GM19372 (cell line): ENCODE results near the gene ZFAND5.

ENCODE experiments used
- ATAC-seq: cut with Tn5 transposase; IDR thresholded peaks from one replicate; pipeline ENCODE4 v1.9.1; 2021; ENCODE audit warnings: mild to moderate bottlenecking, low read depth, moderate library complexity; ENCODE audit not compliant: unreplicated experiment

ZFAND5 gene

GRCh38 chr9:72364679-72365524, at the start of gene ZFAND5:
TSS of gene ZFAND5 (minus strand) at chr9:72365208. CDS start at chr9:72360778, 4,430 bp downstream.
- ATAC-seq, result peak; percentile 73

- no peak for ATAC-seq
Observed at GRCh38 chr9:72412483-72413040, 47.6 kb upstream of the ZFAND5 start.

- no peak for ATAC-seq
Observed at GRCh38 chr9:72410214-72410613, 45.2 kb upstream of the ZFAND5 start.

- ATAC-seq, result no peak
Observed at GRCh38 chr9:72407114-72407513, 42.1 kb upstream of the ZFAND5 start.

- ATAC-seq, result no peak
Observed at GRCh38 chr9:72402744-72403143, 37.7 kb upstream of the ZFAND5 start.

- no peak for ATAC-seq
Observed at GRCh38 chr9:72401396-72401795, 36.4 kb upstream of the ZFAND5 start.

GRCh38 chr9:72400866-72401265, 35.9 kb upstream of the ZFAND5 start:
- ATAC-seq, result no peak

- ATAC-seq, result no peak
Observed at GRCh38 chr9:72399391-72399790, 34.4 kb upstream of the ZFAND5 start.

GRCh38 chr9:72396247-72397091, 31.5 kb upstream of the ZFAND5 start:
- no peak for ATAC-seq

- ATAC-seq, result no peak
Observed at GRCh38 chr9:72394066-72394465, 29.1 kb upstream of the ZFAND5 start.

- no peak for ATAC-seq
Observed at GRCh38 chr9:72390907-72391306, 25.9 kb upstream of the ZFAND5 start.

- no peak for ATAC-seq
Observed at GRCh38 chr9:72386186-72386585, 21.2 kb upstream of the ZFAND5 start.

GRCh38 chr9:72384710-72385485, 19.9 kb upstream of the ZFAND5 start:
- ATAC-seq, result no peak

- ATAC-seq, result no peak
Observed at GRCh38 chr9:72383978-72384709, 19.1 kb upstream of the ZFAND5 start.

GRCh38 chr9:72382405-72382804, 17.4 kb upstream of the ZFAND5 start:
- ATAC-seq, result no peak

- no peak for ATAC-seq
Observed at GRCh38 chr9:72377041-72377440, 12.0 kb upstream of the ZFAND5 start.

- ATAC-seq, result no peak
Observed at GRCh38 chr9:72371151-72371550, 6.1 kb upstream of the ZFAND5 start.

GRCh38 chr9:72365525-72366256, 683 bp upstream of the ZFAND5 start:
- ATAC-seq, result peak; percentile 35
